ENCODE data around the gene MAD1L1. TPM values are rescaled to one million over a fixed set of nuclear protein-coding genes. Genes with fewer than 3 reads are reported as not detected.
A peak's percentile ranks its signal among the peaks of the same experiment; 100 is the strongest.

MAD1L1 gene
- total and polyA plus RNA-seq, 2 of the 8 experiments (the other 6 are each of a cell fraction or from before 2014, with no cell fraction given) = 40.4 to 44.6 TPM

DNA sequence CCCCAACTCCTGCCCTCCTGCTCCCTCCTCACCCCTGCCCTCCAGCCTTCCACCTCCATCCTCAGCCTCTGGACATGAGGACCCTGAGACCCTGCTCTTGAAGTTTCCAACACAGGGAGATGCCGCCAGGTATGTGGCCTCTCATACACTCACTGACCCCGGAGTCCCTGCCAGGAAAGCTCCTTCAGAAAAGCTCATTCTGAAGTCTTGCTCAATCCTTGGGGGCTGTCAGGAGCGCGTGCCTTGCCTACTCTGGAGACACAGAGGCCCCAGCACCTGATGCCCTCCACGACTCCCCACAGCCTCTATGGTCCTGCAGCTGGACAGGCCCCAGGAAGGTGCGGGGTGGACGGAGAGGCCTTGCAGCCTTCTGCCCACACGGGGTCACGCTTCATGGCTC is 20.3 kb upstream of the MAD1L1 start:
- peaks cover 0 to 7% of the 10 kb centered on the region in 2 experiments for H4K20me1 ChIP-seq (replicated peaks in 1 of 2; ENCODE audit: control insufficient read depth in 1 of 2, insufficient read depth in 2 of 2, low read length in 2 of 2)
- DNase-seq (ENCODE audit: low read depth in 1 of 2, low spot score in 2 of 2) (no peak), FAIRE-seq (no peak)
- H3K4me1 ChIP-seq (replicated peaks in 1 of 4; ENCODE audit: control insufficient read depth in 3 of 4, insufficient read depth in 4 of 4, low read length in 3 of 4) = no peaks in the 10 kb centered on the region
- no peak overlapping the region for H2BK15ac ChIP-seq (ENCODE audit: low read length)
- no peaks in the 10 kb centered on the region for H3K9me3 ChIP-seq (ENCODE audit: insufficient read depth in 2 of 2, low read depth in 1 of 2, low read length in 1 of 2)
- H3K4me3 ChIP-seq (ENCODE audit: extremely low read depth in 1 of 4, insufficient read depth in 2 of 4, low read depth in 3 of 4, low read length in 4 of 4) = no peak overlapping the region
- H2BK20ac ChIP-seq (ENCODE audit: low read length) = no peak overlapping the region
- 91% methylated on average over 9 of the region's 9 CpGs; no CpG with 5 or more reads in 1 of the 2 experiments for WGBS, 2 experiments (ENCODE audit: extremely low coverage in 1 of 2, insufficient coverage in 1 of 2, insufficient read length in 1 of 2, insufficient replicate concordance in 2 of 2, low coverage in 1 of 2, low lambda C conversion rate in 2 of 2, missing lambda C conversion rate in 1 of 2)
- H3K4me2 ChIP-seq (ENCODE audit: insufficient read depth in 1 of 2, low read depth in 2 of 2, low read length in 2 of 2) = no peak overlapping the region
- peak overlapping the region; percentile 60; the same call in 1 of the 2 replicates for H2BK5ac ChIP-seq (ENCODE audit: low read depth, low read length)
- H4K5ac ChIP-seq (ENCODE audit: insufficient read length, low read depth, low read length) = no peak overlapping the region
- peaks cover 0 to 14% (median 0%) of the 10 kb centered on the region in 4 experiments; a peak in 4 of 8 replicates for H3K36me3 ChIP-seq (ENCODE audit: control insufficient read depth in 2 of 4, insufficient read depth in 4 of 4, low read length in 3 of 4)
- no peak overlapping the region for H4K91ac ChIP-seq (replicated peaks; ENCODE audit: insufficient read length, low read length)
- H4K8ac ChIP-seq (ENCODE audit: extremely low read depth, insufficient read depth, low read length) = peak overlapping the region; percentile 35; the same call in 1 of the 2 replicates
- H3K27me3 ChIP-seq (replicated peaks in 1 of 4; ENCODE audit: control insufficient read depth in 3 of 4, extremely low read depth in 1 of 4, insufficient read depth in 3 of 4, low read length in 3 of 4) = no peaks in the 10 kb centered on the region
- no peak overlapping the region for H3K27ac ChIP-seq (ENCODE audit: low read depth, low read length)
- no peak overlapping the region for H3K4ac ChIP-seq (replicated peaks; ENCODE audit: insufficient read length, low read depth, low read length)
- no peak overlapping the region for H2AK5ac ChIP-seq (ENCODE audit: low read depth, low read length)
- H3K79me2 ChIP-seq (ENCODE audit: control insufficient read depth in 1 of 2, insufficient read depth in 2 of 2, low read length in 2 of 2) = no peaks in the 10 kb centered on the region
- no peak overlapping the region for H2AFZ ChIP-seq (ENCODE audit: low read length)
- ChIA-PET CTCF (ENCODE audit: partially characterized antibody) (interaction anchor here (1.7 kb wide), 1 partner anchor 95 kb away, joined by 4 read pairs; no protein-coding TSS in a partner anchor), POLR2A (ENCODE audit: partially characterized antibody) (interaction anchor here (1.6 to 3.1 kb wide), 2 partner anchors 9 to 21 kb away, joined by 5 to 11 read pairs; partner anchors contain the start of gene MAD1L1)
- H3K14ac ChIP-seq (ENCODE audit: insufficient read length) = no peak overlapping the region
- H3K56ac ChIP-seq (replicated peaks; ENCODE audit: insufficient read length, low read depth, low read length) = no peak overlapping the region
- no peaks in the 10 kb centered on the region for H3K79me1 ChIP-seq (ENCODE audit: low read depth, low read length)
- no peak overlapping the region for H2BK120ac ChIP-seq (replicated peaks; ENCODE audit: low read depth, low read length)
- no peak overlapping the region for H3K18ac ChIP-seq (ENCODE audit: extremely low read depth, low read length)
- no peak overlapping the region for H2BK12ac ChIP-seq (ENCODE audit: low read depth, low read length)
- H3K23ac ChIP-seq (ENCODE audit: insufficient read length) = no peak overlapping the region
- H3K9ac ChIP-seq (replicated peaks in 1 of 4; ENCODE audit: extremely low read depth in 1 of 4, low read depth in 3 of 4, low read length in 3 of 4) = no peak overlapping the region
- no peaks in the 10 kb centered on the region for H3K23me2 ChIP-seq (ENCODE audit: low read depth, low read length)
- TF ChIP-seq CEBPB (IDR thresholded peaks at IDR 0.05; ENCODE audit: low read depth, low read length) = no peak
- TF ChIP-seq TAF1 (IDR thresholded peaks at IDR 0.05; ENCODE audit: low read depth, low read length) = no peak
- TF ChIP-seq KDM5A (IDR thresholded peaks at IDR 0.05; ENCODE audit: low read length) = no peak
- no peak for TF ChIP-seq SIX5 (IDR thresholded peaks at IDR 0.05; ENCODE audit: low read depth, low read length)
- no peak for TF ChIP-seq BACH1 (IDR thresholded peaks at IDR 0.05; ENCODE audit: low read length)
- no peak for TF ChIP-seq ZNF274 (IDR thresholded peaks at IDR 0.05; ENCODE audit: borderline replicate concordance, extremely low read depth, low read length)
- no peak for TF ChIP-seq SRF (IDR thresholded peaks at IDR 0.05; ENCODE audit: low read depth, low read length)
